Fibroblast of mammary gland (primary cell): ENCODE results near the gene ZNF19.
A peak's percentile ranks its signal among the peaks of the same experiment; 100 is the strongest.
"Not testable (repeated sequence)": the region's sequence is repeated elsewhere in the genome, so short reads cannot be mapped to it uniquely, and the experiment has no call there.

Experiments
- DNase-seq: peaks from one replicate; pipeline ENCODE4 v3.0.0-alpha.2; 2010; ENCODE audit warnings: low read depth
- H3K4me3 ChIP-seq: 2 replicates; pipeline ENCODE4 v1.5.1; 2011; ENCODE audit warnings: low read depth, mild to moderate bottlenecking, low read length, moderate library complexity; ENCODE audit not compliant: control insufficient read depth
- CTCF ChIP-seq: conservative IDR thresholded peaks from 2 replicates; pipeline ENCODE4 v1.5.1; 2011; ENCODE audit warnings: low read depth, low read length, inconsistent platforms; ENCODE audit not compliant: control insufficient read depth, insufficient read depth

ZNF19 gene

GRCh38 chr16:71507061-71507460 is 17.9 kb upstream of the ZNF19 start:
- no peak for TF ChIP-seq CTCF
- no peak overlapping the region for H3K4me3 ChIP-seq
- no peak for DNase-seq

GRCh38 chr16:71504901-71505300 is 15.8 kb upstream of the ZNF19 start:
- TF ChIP-seq CTCF: no peak
- DNase-seq: no peak
- no peak overlapping the region for H3K4me3 ChIP-seq

GRCh38 chr16:71504051-71504450 is 14.9 kb upstream of the ZNF19 start:
- not testable (repeated sequence) for DNase-seq

GRCh38 chr16:71501547-71501946 is 12.4 kb upstream of the ZNF19 start:
- no peak for TF ChIP-seq CTCF
- no peak for DNase-seq
- H3K4me3 ChIP-seq: no peak overlapping the region

More at GRCh38 chr16:71504051-71504450, 14.9 kb upstream of the ZNF19 start:
- H3K4me3 ChIP-seq: not testable (repeated sequence)

- no peak for DNase-seq
- H3K4me3 ChIP-seq: no peak overlapping the region
- TF ChIP-seq CTCF: no peak
These were observed 11.8 kb upstream of the ZNF19 start for GRCh38 chr16:71500964-71501363.

GRCh38 chr16:71499775-71500364 is 10.7 kb upstream of the ZNF19 start:
- peak; percentile 67 for DNase-seq
- H3K4me3 ChIP-seq: no peak overlapping the region
- TF ChIP-seq CTCF: peak; percentile 67

- H3K4me3 ChIP-seq: no peak overlapping the region
- DNase-seq: no peak
- no peak for TF ChIP-seq CTCF
These were observed 8.9 kb upstream of the ZNF19 start for GRCh38 chr16:71498031-71498430.
